RWPE1 (cell line): ENCODE results near the gene KLHDC8A.

Experiments
- CTCF ChIA-PET: fragments of 350-600 bp; sonication (Branson Sonifier 250); formaldehyde crosslinking; extraction: SDS; loops from one replicate; lab custom pipeline; 2021; lab: Yijun Ruan, JAX
- POLR2A ChIA-PET: fragments of 400-600 bp; formaldehyde crosslinking; extraction: SDS; loops from one replicate; lab custom pipeline; 2020; ENCODE audit warnings: antibody characterized with exemption; ENCODE audit not compliant: low non-redundant PET; lab: Yijun Ruan, JAX
- DNase-seq: peaks from one replicate; pipeline ENCODE4 v3.0.0; 2012; ENCODE audit warnings: low spot score
- H3K27ac ChIP-seq: fragments of 450-650 bp; 2 replicates; pipeline ENCODE4 v1.5.1; 2017
- CTCF ChIP-seq: fragments of 450-650 bp; conservative IDR thresholded peaks from 2 replicates; pipeline ENCODE4 v1.5.1; 2017; ENCODE audit warnings: low read depth, mild to moderate bottlenecking

Gene KLHDC8A

DNA sequence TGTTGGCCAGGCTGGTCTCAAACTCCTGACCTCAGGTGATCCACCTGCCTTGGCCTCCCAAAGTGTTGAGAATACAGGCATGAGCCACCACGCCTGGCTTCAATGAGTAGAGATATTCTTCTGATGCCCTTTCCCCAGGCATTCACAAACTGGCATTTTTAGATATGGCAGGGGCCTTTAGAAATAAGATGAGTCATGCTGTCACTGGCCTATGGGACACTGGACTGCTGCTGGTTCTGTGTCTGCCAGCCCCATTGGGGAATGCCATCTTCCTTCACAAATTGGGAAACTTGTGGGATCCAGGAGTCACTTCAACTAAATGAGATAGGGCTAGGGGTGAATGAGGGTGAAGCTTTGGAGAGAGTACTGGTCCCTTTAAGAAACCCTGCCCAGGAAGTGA is 16.0 kb downstream of the KLHDC8A start:
- DNase-seq = no peak
- ChIA-PET CTCF (interaction anchor here (0.6 to 2.8 kb wide), 4 partner anchors 13 to 152 kb away, joined by 3 to 12 read pairs (median 7); no protein-coding TSS in a partner anchor), POLR2A (no interaction called here)
- TF ChIP-seq CTCF = no peak
- H3K27ac ChIP-seq = peak overlapping the region; percentile 70

GRCh38 chr1:205339717-205340116 is 17.0 kb downstream of the KLHDC8A start:
- ChIA-PET POLR2A (no interaction called here), CTCF (interaction anchor here (0.6 to 2.8 kb wide), 5 partner anchors 14 to 277 kb away, joined by 3 to 12 read pairs (median 10); no protein-coding TSS in a partner anchor)
- DNase-seq = no peak

GRCh38 chr1:205339197-205339702 is 17.5 kb downstream of the KLHDC8A start:
- ChIA-PET CTCF (interaction anchor here (0.6 to 2.8 kb wide), 7 partner anchors 15 to 277 kb away, joined by 3 to 12 read pairs (median 6); no protein-coding TSS in a partner anchor), POLR2A (no interaction called here)
- H3K27ac ChIP-seq = no peak overlapping the region
- no peak for TF ChIP-seq CTCF
- DNase-seq = no peak

More at GRCh38 chr1:205339717-205340116, 17.0 kb downstream of the KLHDC8A start:
- H3K27ac ChIP-seq = no peak overlapping the region
- no peak for TF ChIP-seq CTCF

- ChIA-PET POLR2A (no interaction called here), CTCF (interaction anchor here (0.6 to 4.7 kb wide), 6 partner anchors 15 to 498 kb away, joined by 3 to 63 read pairs (median 40); no protein-coding TSS in a partner anchor)
- no peak for DNase-seq
- TF ChIP-seq CTCF = no peak
- no peak overlapping the region for H3K27ac ChIP-seq
Observed at GRCh38 chr1:205338011-205338410, 18.7 kb downstream of the KLHDC8A start.

- H3K27ac ChIP-seq = no peak overlapping the region
- ChIA-PET POLR2A (no interaction called here), CTCF (interaction anchor here (0.6 to 4.7 kb wide), 12 partner anchors 12 to 498 kb away, joined by 3 to 63 read pairs (median 36); partner anchors contain the start of gene NUAK2)
- DNase-seq = no peak
- no peak for TF ChIP-seq CTCF
Observed at GRCh38 chr1:205337481-205337880, 19.2 kb downstream of the KLHDC8A start.

DNA sequence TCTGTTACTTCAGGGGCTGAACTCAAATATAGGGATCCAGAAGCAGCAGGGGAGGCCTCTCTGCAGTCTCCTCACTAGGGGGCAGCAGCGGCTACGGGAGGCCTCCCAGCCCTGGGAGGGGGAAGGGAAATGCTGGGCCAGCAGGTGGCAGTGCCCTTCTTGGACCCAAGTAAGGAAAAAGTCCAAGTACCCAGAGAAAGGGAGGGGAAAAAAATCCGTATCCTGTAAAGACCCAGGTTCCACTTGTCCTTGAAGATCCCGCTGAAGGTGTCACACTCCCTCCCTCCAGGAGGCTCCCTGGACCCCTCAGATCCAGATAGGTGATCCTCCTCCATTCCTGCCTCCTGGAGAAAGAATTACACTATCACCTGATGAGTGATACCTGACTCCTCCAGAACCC is 21.0 kb downstream of the KLHDC8A start:
- peak; percentile 90 for TF ChIP-seq CTCF
- peak; percentile 90 for DNase-seq
- H3K27ac ChIP-seq = no peak overlapping the region
- ChIA-PET POLR2A (interaction anchor here (0.6 to 0.7 kb wide), 2 partner anchors 51 to 107 kb away, joined by 3 read pairs; no protein-coding TSS in a partner anchor), CTCF (interaction anchor here (0.6 to 4.7 kb wide), 38 partner anchors 9 to 1634 kb away, joined by 3 to 63 read pairs (median 4); partner anchors contain the start of gene NUAK2)
